Heart left ventricle (tissue), 13 donors: ENCODE data around the gene SLC4A3.

Source experiments
- CTCF ChIP-seq, 12 donors: fragments of 200-600 bp; sonication (generic) in 4 of 12; IDR thresholded peaks; one replicate each; pipeline versions ENCODE4 v1.5.0 to v1.8.0; 2018 to 2022; ENCODE audit warnings: antibody characterized with exemption in 12 of 12, mild to moderate bottlenecking in 5 of 12
- POLR2A ChIP-seq, 2 donors: fragments of 450-650 bp; IDR thresholded peaks; one replicate each; pipeline ENCODE4 v1.6.1; 2017; ENCODE audit warnings: antibody characterized with exemption in 2 of 2, mild to moderate bottlenecking in 2 of 2, moderate library complexity in 2 of 2
- donor health status: ischemic (EF 13 %, LVEDD 7.1; RV severe dilation, severe dysfunction).
- donor health status: DM: no; HTN: yes; CAD: no.
- donor health status: DM: no; HTN: no; CAD: no.
- donor health status: ischemic (EF 25% LVEDD 6.9; RV normal size, moderate dysfunction).
- donor health status: ischemic (EF 25% LVEDD 5.7; RV mildly dilated, moderate dysfunction).
- donor health status: ischemic (EF 35%, LVEDD 5.7; RV mildly dilated, moderate dysfunction).
- donor health status: nonischemic (EF 11% LVEDD 7.7; RV severe dilation, severe dysfunction).
- donor health status: DM: yes; HTN: yes; CAD: no.
- donor health status: PGD.
- donor health status: ischemic (EF 29% LVEDD 5.4; RV normal size, mild dysfunction).
- donor health status: nonischemic (EF 23%, LVEDD 6.1; RV moderate dilation, normal function).

GRCh38 chr2:219643788-219644398 lies 16.5 kb downstream of the SLC4A3 start:
- TF ChIP-seq CTCF (IDR thresholded peaks at IDR 0.05): no peak
- no peak for TF ChIP-seq POLR2A (IDR thresholded peaks at IDR 0.05)
